ENCODE results near the gene MANF.

The MANF gene

GRCh38 chr3:51436998-51437639 is 52.0 kb downstream of the MANF start:
- POLR2A ChIA-PET (ENCODE audit: low non-redundant PET) = no interaction called here
- CTCF ChIA-PET = no interaction called here

More at GRCh38 chr3:51436998-51437639, 52.0 kb downstream of the MANF start:
- H3K27ac ChIP-seq = no peak overlapping the region
- peak; percentile 6 for DNase-seq (ENCODE audit: low spot score)
- TF ChIP-seq, protein P1, sequence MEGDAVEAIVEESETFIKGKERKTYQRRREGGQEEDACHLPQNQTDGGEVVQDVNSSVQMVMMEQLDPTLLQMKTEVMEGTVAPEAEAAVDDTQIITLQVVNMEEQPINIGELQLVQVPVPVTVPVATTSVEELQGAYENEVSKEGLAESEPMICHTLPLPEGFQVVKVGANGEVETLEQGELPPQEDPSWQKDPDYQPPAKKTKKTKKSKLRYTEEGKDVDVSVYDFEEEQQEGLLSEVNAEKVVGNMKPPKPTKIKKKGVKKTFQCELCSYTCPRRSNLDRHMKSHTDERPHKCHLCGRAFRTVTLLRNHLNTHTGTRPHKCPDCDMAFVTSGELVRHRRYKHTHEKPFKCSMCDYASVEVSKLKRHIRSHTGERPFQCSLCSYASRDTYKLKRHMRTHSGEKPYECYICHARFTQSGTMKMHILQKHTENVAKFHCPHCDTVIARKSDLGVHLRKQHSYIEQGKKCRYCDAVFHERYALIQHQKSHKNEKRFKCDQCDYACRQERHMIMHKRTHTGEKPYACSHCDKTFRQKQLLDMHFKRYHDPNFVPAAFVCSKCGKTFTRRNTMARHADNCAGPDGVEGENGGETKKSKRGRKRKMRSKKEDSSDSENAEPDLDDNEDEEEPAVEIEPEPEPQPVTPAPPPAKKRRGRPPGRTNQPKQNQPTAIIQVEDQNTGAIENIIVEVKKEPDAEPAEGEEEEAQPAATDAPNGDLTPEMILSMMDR (conservative IDR thresholded peaks at IDR 0.05; ENCODE audit: low read depth) = no peak

Data from RWPE1 (cell line).